Left ventricle myocardium superior (tissue), 1 donor: ENCODE measurements around the gene DUSP22. TPM values are rescaled to one million over a fixed set of nuclear protein-coding genes. Genes with fewer than 3 reads are reported as not detected.
"Not testable (repeated sequence)": the region's sequence is repeated elsewhere in the genome, so short reads cannot be mapped to it uniquely, and the experiment has no call there.

Source experiments
- ATAC-seq: fragments of 200-7000 bp; cut with Tn5 transposase; one replicate; pipeline ENCODE4 v1.9.1; 2020; ENCODE audit warnings: mild to moderate bottlenecking, moderate library complexity
- DNase-seq: peaks from one replicate; pipeline ENCODE4 v3.0.0-alpha.2; 2020
- intact Hi-C: fragments of 100-400 bp; cut with micrococcal nuclease; formaldehyde crosslinking; loops from one replicate; pipeline ENCODE4 v1.11.0; 2022
- long read RNA-seq: library from polyadenylated mRNA; unstranded; transcript quantifications from one replicate; pipeline ENCODE4 v2.0.0, GENCODE V29; 2021
- total RNA-seq: library from RNA; stranded (reverse); fragmentation: NEBNext Ultra II Directional; extraction: Animal tissue kit (Norgen Biotek cat#: 25700); gene quantifications from one replicate; pipeline ENCODE4 v1.2.1, GENCODE V29; 2021
- donor health status: DM: no; HTN: yes; CAD: no; lungs with severe emphysema.

DUSP22 gene
- 50.4 TPM for total RNA-seq
- long read RNA-seq, transcript DUSP22-201 (8 exons, 1,485 nt): minor isoform, 19 of 106 reads
- long read RNA-seq, transcript DUSP22-202 (7 exons, 3,098 nt): major isoform, 33 of 106 reads
- long read RNA-seq, transcript DUSP22-208 (6 exons, 1,166 nt): minor isoform, 25 of 106 reads
- long read RNA-seq, partial matches to known transcripts: 5 of 106 reads
- long read RNA-seq, other reads (novel, unspliced or antisense): 22 of 106 reads

GRCh38 chr6:291697-292505, at the start of gene DUSP22:
TSS of gene DUSP22 (plus strand) at chr6:292487. CDS start at chr6:292540, 53 bp downstream.
- peak; percentile 94 for DNase-seq
- intact Hi-C loops: no loop called here
- ATAC-seq: peak; percentile 93

- intact Hi-C loops: no loop called here
- ATAC-seq: no peak
These were observed 45.9 kb upstream of the DUSP22 start for GRCh38 chr6:246352-246751.

GRCh38 chr6:247351-247750, 44.9 kb upstream of the DUSP22 start:
- no peak for ATAC-seq
- intact Hi-C loops: no loop called here
- no peak for DNase-seq

More at GRCh38 chr6:246352-246751, 45.9 kb upstream of the DUSP22 start:
- DNase-seq: no peak

GRCh38 chr6:248046-248445, 44.2 kb upstream of the DUSP22 start:
- ATAC-seq, DNase-seq, intact Hi-C loops: not testable (repeated sequence)

- intact Hi-C loops: no loop called here
- DNase-seq: no peak
- no peak for ATAC-seq
These were observed 41.6 kb upstream of the DUSP22 start for GRCh38 chr6:250676-251075.

- intact Hi-C loops: no loop called here
- ATAC-seq (no peak), DNase-seq (no peak)
These were observed 40.4 kb upstream of the DUSP22 start for GRCh38 chr6:251920-252319.

GRCh38 chr6:252775-253535, 39.3 kb upstream of the DUSP22 start:
- intact Hi-C loops: no loop called here
- DNase-seq: no peak
- no peak for ATAC-seq

- no peak for ATAC-seq
- intact Hi-C loops: no loop called here
- DNase-seq: no peak
These were observed 38.3 kb upstream of the DUSP22 start for GRCh38 chr6:254016-254415.

GRCh38 chr6:255041-255750, 37.1 kb upstream of the DUSP22 start:
- intact Hi-C loops: no loop called here
- no peak for DNase-seq

GRCh38 chr6:255751-256083, 36.6 kb upstream of the DUSP22 start:
- no peak for ATAC-seq
- intact Hi-C loops: no loop called here
- DNase-seq: no peak

More at GRCh38 chr6:255041-255750, 37.1 kb upstream of the DUSP22 start:
- ATAC-seq: no peak

GRCh38 chr6:256169-256568, 36.1 kb upstream of the DUSP22 start:
- no peak for ATAC-seq
- DNase-seq: no peak
- intact Hi-C loops: no loop called here

GRCh38 chr6:257031-257725, 35.1 kb upstream of the DUSP22 start:
- intact Hi-C loops: no loop called here
- ATAC-seq: no peak
- no peak for DNase-seq

GRCh38 chr6:257774-258173, 34.5 kb upstream of the DUSP22 start:
- intact Hi-C loops: no loop called here
- DNase-seq (no peak), ATAC-seq (no peak)

- ATAC-seq (no peak), DNase-seq (no peak)
- intact Hi-C loops: no loop called here
These were observed 33.0 kb upstream of the DUSP22 start for GRCh38 chr6:259316-259715.

GRCh38 chr6:259901-260508, 32.3 kb upstream of the DUSP22 start:
- intact Hi-C loops: no loop called here
- no peak for ATAC-seq

GRCh38 chr6:264626-265025, 27.7 kb upstream of the DUSP22 start:
- DNase-seq (no peak), ATAC-seq (no peak)
- intact Hi-C loops: no loop called here

More at GRCh38 chr6:259901-260508, 32.3 kb upstream of the DUSP22 start:
- DNase-seq: no peak

GRCh38 chr6:268394-268935, 23.8 kb upstream of the DUSP22 start:
- ATAC-seq: no peak

GRCh38 chr6:273551-274058, 18.7 kb upstream of the DUSP22 start:
- no peak for DNase-seq
- intact Hi-C loops: no loop called here
- peak; percentile 60 for ATAC-seq

More at GRCh38 chr6:268394-268935, 23.8 kb upstream of the DUSP22 start:
- no peak for DNase-seq
- intact Hi-C loops: no loop called here
